HG02884 (cell line): ENCODE data around the gene TRPM4.
"Not testable (repeated sequence)": the region's sequence is repeated elsewhere in the genome, so short reads cannot be mapped to it uniquely, and the experiment has no call there.

Experiments
- ATAC-seq: cut with Tn5 transposase; IDR thresholded peaks from one replicate; pipeline ENCODE4 v1.9.1; 2021; ENCODE audit warnings: mild to moderate bottlenecking, moderate library complexity; ENCODE audit not compliant: unreplicated experiment

TRPM4 gene

DNA sequence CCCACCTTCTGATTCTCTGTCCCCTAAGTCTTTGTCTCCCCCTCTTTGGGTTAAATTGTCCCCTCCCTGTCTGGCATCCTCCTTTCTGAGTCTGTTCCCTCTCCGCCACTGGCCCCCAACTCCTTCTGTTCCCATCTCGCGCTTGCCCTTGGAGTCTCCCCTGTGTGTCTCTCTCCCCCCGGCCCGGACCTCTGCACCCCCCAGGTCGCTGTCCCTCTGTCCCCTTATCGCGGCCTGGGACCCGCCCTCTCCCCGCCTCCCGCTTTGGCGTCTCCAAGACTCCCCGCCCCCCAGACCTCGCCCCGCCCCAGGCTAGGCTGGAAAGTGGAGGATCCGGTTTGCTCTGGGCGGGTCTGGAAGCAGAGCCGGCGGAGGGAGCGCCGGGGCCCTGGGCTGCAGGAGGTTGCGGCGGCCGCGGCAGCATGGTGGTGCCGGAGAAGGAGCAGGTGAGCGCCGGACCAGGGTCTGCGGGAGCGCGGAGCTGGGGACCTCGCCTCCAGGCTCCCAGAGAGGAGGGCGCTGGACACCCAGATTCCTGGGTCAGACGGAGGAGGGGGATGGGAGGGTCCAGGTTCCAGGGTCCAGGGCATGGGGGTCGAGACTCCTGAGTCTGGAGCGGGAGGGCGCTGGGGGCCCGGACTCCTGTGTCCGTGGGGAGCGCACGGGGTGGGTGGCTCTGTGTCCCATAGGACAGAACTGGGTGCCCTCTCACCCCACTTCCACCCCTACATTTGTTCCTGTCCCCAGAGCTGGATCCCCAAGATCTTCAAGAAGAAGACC, at the start of gene TRPM4:
TSS of gene TRPM4 (plus strand) at position 348 of the 780 bp plus-strand sequence. CDS start at position 423, 75 bp downstream.
- ATAC-seq = no peak

DNA sequence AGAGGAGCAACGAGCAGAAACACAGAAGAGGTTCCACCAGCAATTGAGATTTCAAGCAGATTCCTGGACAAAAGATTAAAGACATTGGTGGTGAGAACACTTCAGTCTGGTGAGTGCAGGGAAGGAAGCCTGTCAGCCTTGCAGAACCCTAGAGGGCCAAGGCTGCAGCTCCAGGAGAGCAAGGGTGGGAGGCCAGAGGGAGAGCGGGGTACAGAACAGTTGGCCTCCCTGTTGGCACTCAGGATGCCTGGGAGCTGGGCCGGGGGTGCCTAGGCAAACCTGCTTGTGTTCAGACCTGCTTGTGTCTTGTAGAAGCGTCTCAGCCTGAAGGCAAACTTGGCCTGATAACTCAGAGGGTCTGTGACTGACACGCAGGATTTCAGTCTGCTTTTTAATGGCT, 48.5 kb upstream of the TRPM4 start:
- no peak for ATAC-seq

- ATAC-seq = no peak
These were observed 47.9 kb upstream of the TRPM4 start for GRCh38 chr19:49109569-49110233.

DNA sequence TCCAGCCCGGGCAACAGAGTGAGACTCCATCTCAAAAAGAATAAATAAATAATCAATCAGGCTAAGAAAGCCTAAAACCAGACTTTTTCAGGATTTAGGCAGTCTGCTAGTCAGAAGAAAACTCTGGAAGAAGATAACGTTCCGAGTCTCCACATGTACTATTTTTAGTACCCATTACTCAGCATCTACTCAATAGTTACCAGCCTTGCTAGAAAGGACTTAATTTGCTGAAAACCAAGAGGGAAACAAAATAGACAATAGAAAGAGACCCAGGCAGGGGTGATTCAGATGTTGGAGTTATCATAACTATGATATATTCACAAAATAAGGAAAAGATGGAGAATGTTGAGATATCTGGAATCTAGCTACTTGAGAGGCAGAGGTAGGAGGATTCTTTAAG, 47.0 kb upstream of the TRPM4 start:
- no peak for ATAC-seq

DNA sequence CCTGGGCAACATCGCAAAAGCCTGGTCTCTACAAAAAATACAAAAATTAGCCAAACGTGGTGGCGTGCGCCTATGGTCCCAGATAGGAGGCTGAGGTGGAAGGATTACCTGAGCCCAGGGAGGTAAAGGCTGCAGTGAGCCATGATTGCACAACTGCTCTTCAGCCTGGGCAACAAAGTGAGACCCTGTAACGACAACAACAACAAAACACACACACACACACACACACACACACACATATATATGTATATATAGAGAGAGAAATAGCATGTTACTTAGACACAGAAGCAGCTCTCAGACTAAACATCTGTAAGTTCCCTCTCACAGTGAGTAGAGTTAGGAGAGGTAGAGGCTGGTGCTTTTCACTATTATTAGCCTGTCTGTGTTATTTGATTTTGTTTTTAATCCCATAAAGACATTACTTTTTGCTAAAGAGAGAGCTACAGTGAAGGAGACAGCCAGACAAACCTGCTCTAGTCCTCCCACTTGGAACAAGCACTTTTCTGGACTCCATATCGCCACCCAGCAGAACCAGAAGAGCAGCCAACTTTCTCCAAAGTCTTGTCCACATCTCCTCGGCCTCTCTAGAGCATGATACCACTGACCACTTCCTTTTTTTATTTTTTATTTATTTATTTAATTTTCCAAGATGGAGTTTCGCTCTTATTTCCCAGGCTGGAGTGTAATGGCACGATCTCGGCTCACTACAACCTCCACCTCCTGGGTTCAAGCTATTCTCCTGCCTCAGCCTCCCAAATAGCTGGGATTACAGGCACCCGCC, 46.2 kb upstream of the TRPM4 start:
- ATAC-seq = no peak

GRCh38 chr19:49113762-49114629, 43.6 kb upstream of the TRPM4 start, which contains the start of gene LIN7B:
LIN7B (plus strand) TSS chr19:49114370; CDS start chr19:49114405, 35 bp downstream.
- no peak for ATAC-seq

DNA sequence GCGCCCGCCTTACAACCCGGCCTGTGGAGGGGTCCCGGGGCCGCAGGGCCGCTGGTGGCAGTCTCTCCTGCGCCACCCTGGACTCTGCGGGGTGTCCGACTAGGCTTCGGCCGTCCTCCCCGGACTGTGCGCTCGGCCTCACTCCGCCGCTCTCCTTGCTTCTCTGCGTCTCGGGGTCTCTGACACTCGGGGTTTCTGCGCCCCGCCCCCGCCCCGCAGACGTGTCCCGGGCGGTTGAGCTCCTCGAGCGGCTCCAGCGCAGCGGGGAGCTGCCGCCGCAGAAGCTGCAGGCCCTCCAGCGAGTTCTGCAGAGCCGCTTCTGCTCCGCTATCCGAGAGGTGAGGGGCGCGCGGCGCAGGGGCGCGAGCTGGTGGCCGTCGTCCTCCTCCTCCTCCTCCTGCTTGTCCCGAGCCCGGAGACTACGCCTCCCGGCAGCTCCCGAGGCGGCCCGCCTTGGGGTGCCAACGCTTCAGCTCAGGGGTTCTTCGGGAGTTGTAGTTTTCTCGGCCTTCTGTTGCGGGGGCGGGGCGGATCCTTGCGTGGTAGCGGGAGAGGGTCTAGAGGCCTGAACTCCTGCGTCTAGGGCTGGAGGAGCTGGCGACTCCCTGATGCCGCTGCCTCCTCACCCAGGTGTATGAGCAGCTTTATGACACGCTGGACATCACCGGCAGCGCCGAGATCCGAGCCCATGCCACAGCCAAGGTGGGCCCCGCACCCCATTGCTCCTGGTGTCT, 42.8 kb upstream of the TRPM4 start:
- no peak for ATAC-seq

- no peak for ATAC-seq
These were observed 41.0 kb upstream of the TRPM4 start for GRCh38 chr19:49116544-49116943.

DNA sequence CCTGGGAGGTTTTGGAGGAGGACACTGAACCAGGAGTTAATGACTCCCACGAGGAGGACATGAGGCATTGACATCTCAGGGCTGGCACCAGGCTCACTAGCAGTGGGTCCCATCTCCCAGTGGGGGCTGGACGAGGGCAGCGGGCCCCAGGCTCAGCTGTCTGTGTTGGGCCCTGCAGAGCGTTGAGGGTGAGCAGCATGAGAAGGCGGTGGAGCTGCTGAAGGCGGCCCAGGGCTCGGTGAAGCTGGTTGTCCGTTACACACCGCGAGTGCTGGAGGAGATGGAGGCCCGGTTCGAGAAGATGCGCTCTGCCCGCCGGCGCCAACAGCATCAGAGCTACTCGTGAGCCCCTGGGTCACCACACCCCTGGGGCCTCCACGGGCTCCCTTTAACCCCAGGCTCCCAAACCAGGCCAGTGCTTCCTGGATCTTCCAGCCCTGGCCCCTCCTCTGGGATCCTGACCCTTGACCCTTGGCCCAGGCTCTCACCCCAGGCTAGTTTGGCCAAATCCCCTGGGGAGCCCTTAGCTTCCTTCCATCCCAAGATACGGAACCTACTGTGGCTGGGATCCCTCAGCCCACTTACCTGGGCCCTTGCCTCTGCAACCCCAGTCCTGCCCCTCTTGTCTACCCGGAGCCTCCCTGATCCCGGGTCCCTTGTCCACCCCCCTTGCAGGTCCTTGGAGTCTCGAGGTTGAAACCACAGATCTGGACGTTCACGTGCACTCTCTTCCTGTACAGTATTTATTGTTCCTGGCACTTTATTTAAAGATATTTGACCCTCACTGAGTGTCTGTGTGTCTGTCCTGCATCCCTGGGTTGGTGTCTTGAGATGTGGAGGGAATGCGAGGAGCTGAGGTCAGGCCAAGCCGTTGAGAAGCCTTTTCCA, 39.7 kb upstream of the TRPM4 start:
- no peak for ATAC-seq

- peak; percentile 68 for ATAC-seq
These were observed 38.8 kb upstream of the TRPM4 start, which contains the start of gene C19orf73 for GRCh38 chr19:49118565-49119410. C19orf73 (minus strand) TSS chr19:49119143; CDS start chr19:49119022, 121 bp downstream.

- ATAC-seq = no peak
These were observed 37.9 kb upstream of the TRPM4 start, which contains the start of gene PPFIA3 for GRCh38 chr19:49119411-49120324. PPFIA3 (plus strand) TSS chr19:49119544; CDS start chr19:49127874, 8,330 bp downstream.

- ATAC-seq = no peak
These were observed 37.3 kb upstream of the TRPM4 start for GRCh38 chr19:49120325-49120683.

DNA sequence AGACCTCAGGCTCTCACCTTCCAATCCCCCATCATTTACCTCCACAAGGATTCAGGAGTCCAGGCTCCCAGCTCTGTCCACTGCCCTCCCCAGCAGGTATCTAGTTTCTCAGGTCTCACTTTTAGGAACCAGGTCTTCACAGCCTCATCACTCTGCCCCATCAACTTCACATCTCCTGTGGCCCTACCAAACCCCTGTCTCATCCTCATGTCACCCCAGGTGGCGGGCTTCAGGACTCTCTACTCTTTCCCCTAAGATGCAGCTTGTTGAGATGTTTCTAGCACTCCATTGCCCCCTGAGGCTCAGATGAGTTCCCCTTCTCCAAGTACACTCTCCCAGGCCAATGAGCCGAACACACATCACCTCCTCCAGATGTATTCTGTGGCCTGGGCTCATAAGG, 36.7 kb upstream of the TRPM4 start:
- ATAC-seq = no peak

GRCh38 chr19:49121841-49122240, 35.8 kb upstream of the TRPM4 start:
- ATAC-seq = not testable (repeated sequence)

DNA sequence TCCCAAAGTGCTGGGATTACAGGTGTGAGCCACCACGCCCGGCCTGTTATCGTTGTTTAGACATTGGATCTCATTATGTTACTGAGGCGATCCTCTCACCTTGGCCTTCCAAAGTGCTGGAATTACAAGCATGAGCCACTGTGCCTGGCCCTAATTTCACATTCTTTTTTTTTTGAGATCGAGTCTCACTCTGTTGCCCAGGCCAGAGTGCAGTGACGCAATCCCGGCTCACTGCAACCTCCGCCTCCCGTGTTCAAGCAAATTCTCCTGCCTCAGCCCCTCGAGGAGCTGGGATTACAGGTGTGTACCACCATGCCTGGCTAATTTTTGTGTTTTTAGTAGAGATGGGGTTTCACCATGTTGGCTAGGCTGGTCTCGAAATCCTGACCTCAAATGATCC, 34.3 kb upstream of the TRPM4 start:
- ATAC-seq = not testable (repeated sequence)

DNA sequence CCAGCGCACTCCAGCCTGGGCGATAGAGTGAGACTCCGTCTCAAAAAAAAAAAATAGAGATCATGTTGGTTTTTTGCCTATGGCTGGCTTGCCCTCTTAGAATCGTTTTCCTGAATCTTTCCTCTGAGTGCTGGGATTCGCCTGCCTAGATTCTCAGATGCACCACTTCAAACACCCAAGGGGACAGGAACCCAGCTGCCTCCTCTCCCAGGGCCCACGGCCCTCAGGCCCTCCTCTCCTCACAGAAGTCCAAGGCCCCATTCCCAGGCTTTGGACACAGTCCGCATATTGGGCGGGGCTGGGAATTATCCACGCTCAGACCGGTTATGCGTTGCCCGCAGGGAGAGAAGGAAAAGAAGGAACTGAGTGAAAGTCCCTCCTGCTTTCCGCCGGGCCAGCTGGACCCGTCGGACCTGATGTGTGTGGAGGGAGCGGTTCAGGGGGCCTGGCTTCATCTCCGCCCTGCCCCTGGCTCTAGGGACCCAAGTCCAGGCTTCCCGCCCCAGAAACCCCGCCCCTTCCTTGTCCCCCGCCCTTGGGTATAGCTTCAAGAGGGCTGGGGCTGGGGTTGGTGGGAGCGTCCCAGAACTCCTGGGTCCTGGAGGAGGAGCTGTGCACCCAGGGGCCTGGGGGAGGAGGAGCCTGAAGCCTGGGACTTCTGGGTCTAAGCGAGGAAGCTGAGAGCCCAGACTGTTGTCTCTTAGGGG, 32.4 kb upstream of the TRPM4 start:
- ATAC-seq = no peak
